HG03103 (cell line): ENCODE results near the gene MEAK7.

Experiments
- ATAC-seq: cut with Tn5 transposase; IDR thresholded peaks from one replicate; pipeline ENCODE4 v1.9.1; 2021; ENCODE audit warnings: low read depth; ENCODE audit not compliant: unreplicated experiment

The MEAK7 gene

DNA sequence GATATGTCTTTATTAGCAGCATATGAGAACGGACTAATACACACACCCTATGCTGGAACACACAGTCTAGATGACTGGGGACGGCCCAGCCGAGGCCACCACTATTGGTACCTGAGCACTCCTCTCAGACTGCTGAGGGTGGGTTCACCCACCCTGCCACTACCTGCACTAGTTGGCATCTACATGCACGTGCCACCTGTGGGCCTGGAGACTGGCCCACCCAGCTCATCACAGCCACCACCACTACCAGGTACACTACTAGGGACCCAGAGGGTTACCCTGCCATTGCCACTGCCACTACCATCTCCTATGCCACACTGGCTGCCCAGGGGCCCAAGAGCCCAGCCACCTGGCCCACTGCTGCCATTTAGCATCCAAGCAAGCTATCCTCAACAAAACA is 32.5 kb downstream of the MEAK7 start:
- ATAC-seq, result no peak

DNA sequence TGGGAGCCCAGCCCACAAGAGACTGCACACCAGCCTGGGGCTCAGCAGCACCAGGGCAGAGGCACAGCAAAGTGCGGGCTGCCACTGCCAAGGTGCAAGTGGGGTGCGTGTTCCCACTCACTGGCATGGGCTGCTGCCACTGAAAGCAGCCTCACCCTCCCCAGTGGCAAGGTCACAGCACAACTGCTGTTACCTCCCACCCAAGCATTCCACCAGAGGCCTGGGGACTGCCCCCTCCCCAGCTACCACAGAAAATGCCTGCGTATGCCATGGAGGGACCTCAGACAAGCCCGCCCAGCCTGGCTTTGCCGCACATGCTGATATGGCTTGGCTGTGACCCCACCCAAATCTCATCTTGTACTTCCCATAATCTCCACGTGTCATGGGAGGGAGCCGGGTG is 33.1 kb downstream of the MEAK7 start:
- no peak for ATAC-seq

DNA sequence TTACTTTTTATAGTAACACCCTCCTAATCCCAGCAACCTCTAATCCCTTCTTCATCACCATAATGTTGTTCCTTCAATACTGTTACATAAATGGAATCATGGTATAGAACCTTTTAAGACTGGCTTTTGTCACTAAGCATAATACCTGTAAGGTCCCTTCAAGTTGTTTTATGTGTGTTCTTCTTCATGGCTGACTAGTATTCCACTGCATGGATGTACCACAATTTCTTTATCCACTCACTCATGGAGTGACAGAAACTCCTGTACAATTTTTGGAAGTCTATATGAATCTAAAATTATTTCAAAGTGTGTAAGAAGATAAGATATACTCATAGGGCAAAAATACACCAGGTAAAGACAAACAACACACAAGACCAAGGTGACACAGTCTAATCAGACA is 36.8 kb downstream of the MEAK7 start:
- no peak for ATAC-seq

DNA sequence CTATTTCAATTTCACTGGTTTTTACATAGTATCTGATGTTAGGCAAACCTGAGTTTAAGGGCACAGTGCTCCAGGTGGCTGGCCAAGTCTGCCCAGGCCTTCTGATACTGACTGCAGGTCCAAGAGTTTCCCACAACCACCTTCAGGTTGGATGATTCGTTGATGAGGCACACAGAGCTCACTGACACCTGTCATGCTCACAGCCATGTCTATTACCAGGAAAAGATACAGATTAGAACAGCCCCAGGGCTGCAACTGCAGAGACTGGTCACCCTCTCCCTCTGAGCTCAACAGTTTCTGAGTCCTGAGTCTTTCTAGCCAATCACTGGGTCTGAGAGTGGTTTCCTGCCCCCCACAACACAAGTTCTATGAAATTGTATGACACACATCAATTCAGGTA is 37.2 kb downstream of the MEAK7 start:
- no peak for ATAC-seq

DNA sequence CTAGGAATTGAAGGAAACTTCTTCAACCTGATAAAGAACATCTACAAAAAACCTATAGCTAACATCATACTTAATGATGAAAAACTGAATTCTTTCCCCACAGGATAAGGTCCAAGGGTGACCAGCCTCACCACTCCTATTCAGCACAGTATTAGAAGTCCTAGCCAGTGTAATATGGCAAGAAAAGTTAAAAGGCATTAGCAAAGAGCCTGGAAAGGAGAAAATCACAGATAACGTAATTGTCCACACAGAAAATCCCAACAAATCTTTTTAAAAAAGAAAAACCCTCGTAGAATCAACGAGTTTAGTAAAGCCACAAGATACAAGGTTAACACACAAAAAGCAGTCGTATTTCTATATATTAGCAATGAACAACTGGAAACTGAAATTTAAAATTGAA is 37.8 kb downstream of the MEAK7 start:
- ATAC-seq, result no peak

DNA sequence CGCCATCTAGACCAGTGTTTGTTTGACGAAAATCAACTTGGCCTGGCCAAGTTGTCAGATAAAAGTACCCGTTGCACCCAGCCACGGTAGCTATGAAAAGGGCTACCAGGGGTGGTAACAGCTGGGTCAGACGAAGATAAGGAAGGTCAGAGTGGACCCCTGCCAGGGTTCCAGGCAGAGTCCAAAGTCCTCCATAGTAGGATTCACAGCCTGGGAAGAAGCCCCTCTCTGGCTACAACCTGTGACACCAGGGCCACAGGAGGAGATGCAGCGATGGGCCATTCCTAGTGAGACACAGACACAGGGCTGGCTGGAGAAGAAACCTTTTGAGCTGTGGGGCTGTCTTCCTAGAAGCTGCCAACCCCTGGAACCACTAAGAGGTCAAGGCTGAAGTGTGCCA is 39.3 kb downstream of the MEAK7 start:
- no peak for ATAC-seq

DNA sequence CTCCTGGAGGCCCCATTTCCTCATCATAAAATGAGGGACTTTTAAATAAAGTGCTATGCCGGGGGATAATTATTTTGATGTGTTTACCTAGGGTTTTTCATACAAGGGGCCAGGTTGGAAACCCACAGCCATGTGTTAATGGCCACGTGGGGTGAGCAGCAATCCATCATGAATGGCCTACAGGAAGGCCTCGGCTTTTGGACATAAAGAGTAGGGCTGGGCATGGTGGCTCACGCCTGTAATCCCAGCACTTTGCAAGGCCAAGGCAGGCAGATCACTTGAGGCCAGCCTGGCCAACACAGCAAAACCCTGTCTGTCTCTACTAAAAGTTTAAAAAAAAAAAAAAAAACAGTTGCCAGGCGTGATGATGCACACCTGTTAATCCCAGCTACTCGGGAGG is 40.3 kb downstream of the MEAK7 start:
- ATAC-seq, result no peak

DNA sequence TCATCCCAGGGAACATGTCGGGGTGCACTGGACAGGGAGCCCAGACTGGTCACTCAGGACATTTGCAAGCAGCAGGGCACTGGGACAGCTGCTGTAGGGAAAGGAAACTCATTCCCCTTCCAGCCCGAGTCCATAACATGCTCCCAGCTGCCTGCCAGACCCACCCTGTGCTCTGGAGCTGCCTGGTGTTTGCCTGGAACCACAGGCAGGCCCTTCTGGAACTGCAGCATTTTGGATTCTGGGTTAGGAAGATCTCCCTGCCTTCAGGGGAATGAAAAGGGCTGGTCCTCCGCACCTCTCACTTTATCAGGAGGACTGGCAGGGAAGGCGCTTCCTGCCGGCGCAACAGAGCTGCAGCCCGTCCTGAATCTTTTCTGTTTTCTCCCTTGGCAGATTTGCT is 41.2 kb downstream of the MEAK7 start:
- no peak for ATAC-seq

DNA sequence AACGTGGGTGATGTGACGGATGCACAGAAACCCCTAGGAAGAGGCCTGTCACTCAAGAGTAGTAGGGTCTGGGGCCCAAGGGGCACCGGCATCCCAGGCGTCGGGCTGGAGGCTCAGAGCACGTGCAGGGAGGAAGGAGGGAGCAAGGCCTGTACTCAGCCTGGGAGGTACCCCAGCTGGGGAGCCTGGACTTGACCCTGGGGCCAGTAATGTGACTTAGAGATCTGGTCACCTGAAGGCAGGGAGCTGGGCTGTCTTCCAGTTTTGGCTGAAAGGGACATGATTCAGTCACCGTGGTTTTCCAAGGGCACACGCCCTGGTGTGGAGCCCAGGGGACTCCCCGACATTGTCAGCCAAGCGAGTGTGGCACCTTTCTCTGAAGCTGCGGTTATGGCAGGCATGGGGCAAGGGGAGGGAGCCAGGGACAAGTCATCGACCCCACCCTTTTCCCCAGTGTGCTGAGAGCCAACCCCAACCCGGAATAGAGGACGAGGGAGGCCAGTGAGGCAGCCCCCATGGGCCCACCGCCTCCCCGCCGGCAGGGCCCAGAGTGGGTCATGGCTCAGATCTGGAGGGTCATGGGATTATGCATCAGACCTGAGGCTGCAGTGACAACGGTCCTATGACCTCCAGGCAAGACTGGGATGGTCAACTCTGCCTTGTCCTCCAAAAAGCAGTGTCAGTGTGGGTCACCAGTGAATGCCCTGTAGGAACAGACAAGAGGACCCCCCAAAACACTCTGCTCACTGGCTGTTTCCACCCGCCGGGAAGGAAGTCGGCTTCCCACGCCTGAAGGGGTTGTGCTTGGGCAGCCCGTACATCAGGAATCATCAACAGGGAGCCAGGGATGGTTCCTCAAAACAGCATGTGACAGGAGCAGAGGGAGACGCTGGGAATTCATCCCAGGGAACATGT is 41.9 kb downstream of the MEAK7 start:
- ATAC-seq, result no peak

DNA sequence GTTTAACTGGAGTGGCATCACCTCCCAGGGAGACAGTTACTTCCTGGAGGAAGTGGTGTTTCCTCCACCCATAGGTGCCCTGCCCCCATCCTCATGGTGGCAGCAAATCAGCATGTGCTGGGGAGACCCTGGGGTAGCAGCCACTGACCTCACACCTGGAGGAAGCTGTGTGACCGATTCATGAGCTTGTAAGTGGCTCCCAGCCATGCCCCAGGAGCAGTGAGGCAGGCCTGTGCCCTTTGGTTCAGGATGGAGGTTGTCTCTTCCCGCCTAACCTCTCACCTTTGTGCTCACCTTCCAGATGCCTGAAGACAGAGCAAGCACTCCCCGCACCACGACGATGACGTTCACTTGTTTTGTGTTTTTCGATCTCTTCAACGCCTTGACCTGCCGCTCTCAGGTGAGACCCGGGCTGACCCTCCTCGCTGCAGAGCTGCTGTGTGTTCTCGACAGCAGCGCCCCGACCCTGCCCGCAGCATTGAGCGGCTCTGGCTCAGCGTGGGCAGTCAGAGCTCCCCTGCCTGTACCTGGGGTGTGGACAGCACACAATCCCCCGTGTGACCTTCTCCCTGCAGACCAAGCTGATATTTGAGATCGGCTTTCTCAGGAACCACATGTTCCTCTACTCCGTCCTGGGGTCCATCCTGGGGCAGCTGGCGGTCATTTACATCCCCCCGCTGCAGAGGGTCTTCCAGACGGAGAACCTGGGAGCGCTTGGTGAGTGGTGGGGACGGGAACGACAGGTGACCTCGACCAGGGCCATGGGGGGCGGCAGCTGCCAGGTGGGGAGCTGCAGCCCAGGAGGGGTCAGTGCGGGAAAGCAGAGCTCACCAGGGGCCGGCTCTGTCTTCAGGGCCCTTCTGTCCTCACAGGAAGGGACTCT is 42.8 kb downstream of the MEAK7 start:
- ATAC-seq, result no peak

DNA sequence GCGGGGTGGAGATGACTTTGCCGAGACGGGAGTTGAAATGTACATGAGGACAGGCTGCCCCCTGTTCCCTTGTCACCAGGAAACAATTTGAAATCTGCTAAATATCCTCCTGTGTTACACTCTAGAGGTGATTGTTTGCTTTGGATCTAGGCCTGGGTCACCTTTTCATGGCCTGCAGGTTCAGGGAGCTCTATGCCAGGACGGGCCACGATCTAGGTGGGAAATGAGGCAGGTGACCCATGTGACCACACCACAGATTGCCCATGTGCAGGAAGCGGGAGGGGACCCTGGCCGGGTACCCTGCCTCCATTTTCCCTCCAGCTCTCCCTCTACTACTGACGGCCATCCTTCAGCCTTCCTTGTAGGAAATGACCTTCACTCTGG is 43.4 kb downstream of the MEAK7 start:
- ATAC-seq, result no peak

DNA sequence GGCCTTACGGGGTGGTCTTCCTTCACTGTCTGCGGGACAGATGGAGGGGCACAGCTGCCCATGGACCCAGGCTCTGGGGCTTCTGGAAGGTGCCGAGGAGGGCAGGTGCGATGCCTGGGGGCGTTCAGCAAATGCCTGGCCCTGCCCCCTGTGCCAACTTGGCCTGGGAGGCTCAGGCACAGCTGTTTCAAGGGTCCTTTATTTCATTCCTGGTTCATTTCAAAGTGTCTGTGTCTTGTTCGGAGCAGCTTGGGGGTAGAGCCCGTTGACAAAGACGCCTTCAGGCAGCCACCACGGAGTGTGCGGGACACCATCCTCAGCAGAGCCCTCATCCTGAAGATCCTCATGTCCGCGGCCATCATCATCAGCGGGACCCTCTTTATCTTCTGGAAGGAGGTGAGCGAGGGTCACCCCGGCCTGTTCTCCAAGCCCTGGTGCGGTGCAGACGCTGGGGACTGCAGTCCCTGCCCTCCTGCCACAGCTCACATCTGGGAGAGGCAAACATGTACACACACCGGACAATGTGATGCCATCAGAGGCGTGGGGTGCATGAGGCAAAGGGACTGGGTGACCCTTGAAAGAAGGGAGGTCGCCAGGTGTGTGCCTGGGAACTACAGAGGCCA is 43.9 kb downstream of the MEAK7 start:
- no peak for ATAC-seq

DNA sequence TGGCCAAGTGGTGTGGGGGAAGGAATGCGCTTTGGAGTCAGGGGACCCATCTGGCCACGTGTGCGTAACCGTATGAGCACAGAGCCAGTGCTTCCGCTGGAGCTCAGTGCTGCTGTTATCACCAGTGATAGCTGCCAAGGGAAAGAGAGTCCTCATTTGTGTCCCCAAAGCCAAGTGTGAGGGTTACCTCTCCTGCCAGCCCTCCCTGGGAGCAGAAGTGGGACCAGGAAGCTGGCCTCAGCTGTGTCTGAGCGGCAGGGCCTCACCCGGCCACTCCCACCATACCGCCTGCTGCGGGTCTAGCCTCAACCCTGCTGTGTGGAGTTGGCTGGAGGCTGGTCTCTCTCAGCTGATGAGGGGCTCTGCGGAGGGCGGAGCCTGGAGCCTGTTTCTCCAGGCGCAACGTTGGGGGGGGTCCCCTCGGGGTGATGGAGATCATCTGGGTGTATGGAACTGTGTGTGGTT is 44.5 kb downstream of the MEAK7 start:
- no peak for ATAC-seq

DNA sequence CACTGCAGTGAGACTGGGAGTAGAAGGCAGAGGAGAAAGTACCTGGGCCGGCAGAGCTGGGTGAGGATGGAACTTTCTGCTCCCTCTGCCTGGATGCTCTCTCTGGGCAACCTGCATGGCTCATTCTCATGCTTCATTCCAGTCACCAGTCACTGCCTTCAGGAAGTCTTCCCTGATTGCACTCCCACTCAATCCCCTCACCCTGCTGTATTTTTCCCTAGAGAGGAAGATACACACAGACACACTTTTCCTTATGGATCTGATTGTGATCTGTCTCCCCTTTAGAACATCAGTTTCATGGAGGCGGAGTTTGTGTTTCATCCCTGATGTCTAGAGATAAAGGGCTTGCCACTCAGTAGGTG is 44.9 kb downstream of the MEAK7 start:
- no peak for ATAC-seq

DNA sequence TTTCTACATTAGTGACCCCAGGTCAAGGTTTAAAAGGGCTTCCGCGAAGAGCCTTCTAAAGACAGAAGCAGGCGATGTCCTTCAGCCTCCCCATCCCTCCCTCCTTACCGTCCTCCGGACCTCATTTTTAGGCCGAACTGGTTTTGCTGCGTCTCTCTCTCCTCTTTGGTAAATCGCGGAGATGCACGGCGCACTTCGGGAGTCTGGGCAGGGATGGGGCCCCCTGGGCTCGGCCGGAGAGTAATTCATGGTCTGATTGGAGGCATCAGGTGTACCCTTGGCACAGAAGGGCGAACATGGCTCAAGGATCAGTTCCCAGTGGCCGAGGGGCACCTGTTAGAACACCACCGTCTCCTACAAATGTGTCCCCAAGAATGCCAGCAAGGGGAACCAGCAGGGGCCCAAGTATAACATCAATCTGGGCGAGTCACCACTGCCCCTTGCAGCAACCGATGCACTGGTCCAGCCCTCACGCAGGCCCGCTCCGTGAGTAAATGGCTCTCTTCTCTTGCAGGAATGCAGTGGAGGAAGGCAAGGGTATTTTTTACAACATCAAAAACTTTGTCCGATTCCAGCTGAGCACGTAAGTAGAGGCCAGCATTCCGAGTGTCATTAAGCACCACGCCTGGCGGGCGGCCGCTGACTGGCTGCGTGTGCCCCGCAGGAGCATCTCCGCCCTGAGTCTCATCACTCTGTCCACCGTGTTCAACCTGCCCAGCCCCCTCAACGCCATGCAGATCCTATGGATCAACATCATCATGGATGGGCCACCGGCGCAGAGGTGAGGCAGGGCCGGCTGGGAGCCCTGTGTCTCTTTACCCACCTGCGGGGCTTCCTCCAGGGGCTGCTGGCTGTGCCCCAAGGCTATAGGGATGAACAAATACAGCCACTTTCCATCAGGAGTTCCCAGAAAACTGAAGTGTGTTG is 45.6 kb downstream of the MEAK7 start:
- no peak for ATAC-seq

DNA sequence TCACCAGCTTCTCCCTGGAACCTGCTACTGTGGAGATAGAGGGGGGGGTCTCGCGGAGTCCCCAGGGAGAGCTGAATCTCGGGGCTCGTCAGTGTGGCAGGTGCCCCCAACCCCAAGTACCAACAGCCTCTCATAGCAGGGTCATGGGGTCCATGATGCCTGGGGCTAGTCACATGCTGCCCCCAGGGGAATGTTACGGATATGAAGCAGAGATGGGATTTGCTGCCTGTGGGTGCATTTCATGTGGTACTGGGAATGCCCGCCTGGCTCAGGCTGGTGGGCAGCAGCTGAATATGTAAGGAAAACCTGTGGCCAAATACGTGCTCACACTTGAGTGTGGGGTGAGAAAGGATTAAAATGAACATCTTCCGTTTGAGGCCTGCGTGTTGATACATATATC is 49.4 kb downstream of the MEAK7 start:
- ATAC-seq, result no peak
